DMS 273 (cell line): ENCODE results near the gene RIN3.

Experiments
- DNase-seq: peaks from one replicate; lab custom pipeline; 2025; ENCODE audit not compliant: unreplicated experiment; lab: John Stamatoyannopoulos, UW

RIN3 gene

DNA sequence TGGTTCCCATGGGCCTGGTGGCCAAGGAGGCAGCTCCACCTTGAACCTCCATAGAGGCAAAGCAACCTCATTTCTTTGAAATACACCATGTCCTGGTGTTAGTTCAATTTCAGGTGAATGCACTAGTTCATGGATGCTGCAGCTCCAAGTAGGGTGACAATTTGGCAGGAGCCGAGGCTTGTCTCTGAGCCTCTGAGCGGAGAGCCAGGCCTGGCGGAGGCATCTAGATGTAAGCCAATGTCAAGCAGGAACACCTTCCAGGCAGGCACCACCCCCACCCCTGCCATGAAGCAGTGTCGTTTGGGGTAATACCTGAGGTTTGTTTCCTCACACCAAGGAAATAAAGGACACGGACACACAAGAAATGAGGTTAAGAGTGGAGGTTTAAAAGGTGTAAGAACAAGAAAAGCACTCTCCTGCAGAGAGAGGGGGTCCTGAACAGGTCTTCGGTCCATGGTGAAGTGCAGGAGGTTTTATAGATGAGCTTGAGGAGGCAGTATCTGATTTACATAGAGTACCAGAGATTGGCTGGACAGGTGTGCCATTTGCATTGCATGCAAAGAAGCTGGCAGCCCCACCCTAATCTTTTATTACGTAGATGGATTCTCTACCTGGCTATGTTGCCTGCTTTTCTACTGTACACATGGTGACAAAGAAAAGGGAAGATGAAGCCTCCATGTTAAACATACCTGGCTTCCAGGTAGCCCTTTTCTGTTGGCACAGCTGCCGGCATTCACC lies 60.3 kb downstream of the RIN3 start:
- no peak for DNase-seq

DNA sequence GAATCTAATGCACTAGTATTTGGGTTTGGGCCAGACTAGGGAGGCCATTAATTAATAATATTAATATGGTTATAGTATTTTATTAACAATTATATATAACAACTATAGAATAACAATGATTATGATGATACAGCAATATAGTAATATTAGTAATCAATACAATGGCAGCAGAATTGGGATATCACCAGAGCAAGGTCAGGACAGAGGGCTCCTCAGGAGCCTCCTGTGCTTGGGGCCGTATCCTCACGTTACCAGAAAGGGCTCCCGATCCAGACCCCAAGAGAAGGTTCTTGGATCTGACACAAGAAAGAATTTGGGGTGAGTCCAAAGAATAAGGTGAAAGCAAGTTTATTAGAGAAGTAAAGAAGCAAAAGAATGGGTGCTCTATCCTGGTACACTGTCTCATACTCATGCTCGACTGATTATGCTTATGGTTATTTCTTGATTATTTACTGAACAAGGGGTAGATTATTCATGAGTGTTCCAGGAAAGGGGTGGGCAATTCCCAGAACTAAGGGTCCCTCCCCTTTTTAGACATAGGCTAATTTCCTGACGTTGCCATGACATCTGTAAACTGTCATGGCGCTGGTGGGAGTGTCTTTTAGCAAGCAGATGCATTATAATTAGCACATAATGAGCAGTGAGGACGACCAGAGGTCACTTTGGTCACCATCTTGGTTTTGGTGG lies 61.6 kb downstream of the RIN3 start:
- DNase-seq = no peak

GRCh38 chr14:92575748-92576303 lies 62.2 kb downstream of the RIN3 start:
- no peak for DNase-seq

DNA sequence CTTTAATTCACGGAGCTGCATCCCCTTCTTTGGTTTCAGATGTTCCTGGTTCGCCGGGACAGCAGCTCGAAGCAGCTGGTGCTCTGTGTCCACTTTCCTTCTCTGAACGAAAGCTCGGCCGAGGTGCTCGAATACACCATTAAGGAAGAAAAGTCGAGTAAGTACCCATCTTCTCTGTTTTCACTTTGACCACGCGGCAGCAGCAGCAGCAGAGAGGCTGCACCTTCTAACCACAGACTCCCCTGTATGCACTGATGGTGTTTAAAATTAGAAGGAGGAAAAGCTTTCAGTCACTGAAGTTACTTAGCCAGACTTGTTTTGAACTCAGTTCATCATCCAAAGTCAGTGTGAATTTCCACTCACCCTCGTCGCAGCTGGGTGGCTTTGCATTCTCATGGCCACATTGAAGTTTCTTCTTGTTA lies 63.8 kb downstream of the RIN3 start:
- DNase-seq = no peak

DNA sequence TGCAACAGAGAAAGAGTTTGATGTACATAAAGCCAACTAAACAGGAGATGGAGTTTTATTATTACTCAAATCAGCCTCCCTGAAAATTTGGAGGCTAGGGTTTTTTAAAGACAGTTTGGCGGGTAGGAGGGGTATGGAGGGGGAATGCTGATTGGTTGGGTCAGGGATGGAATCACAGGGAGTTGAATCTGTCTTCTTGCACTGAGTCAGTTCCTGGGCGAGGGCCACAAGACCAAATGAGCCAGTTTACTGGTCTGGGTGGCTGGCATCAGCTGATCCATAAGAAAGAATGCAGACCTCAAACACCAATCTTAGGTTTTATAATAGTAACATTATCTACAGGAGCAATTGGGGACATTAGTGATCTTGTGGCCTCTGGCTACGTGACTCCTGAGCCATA lies 64.9 kb downstream of the RIN3 start:
- no peak for DNase-seq

DNA sequence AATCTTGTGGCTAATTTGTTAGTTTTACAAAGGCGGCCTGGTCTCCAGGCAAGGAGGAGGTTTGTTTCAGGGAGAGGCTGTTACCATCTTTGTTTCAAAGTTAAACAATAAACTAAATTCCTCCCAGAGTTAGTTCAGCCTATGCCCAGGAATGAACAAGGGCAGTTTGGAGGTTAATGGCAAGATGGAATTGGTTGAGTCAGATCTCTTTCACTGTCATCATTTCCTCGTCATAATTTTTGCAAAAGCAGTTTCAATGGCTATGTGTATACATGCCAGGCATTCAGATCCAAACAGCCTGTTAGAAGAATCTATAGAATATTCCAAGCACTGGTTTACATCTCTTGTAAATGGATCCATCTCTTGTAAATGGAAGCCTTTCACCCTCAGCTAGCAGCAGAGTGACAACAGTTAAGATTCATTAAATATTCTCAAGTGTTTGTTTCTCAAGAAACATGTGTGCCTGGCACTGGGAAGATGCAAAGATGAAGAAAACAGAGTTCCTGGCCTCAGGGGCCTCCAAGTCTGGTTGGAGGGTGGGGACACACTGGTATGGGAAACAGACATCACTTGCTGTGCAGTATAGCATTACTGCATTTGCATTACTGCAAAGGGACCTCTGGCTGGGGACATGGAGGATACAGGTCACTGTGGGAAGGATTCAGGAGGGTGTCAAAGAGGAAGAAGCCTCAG lies 65.8 kb downstream of the RIN3 start:
- no peak for DNase-seq

GRCh38 chr14:92581206-92581605 lies 67.6 kb downstream of the RIN3 start:
- DNase-seq = no peak

GRCh38 chr14:92581966-92582566 lies 68.5 kb downstream of the RIN3 start:
- no peak for DNase-seq

GRCh38 chr14:92582706-92583452 lies 69.3 kb downstream of the RIN3 start:
- no peak for DNase-seq

GRCh38 chr14:92584220-92584619 lies 70.6 kb downstream of the RIN3 start:
- DNase-seq = no peak

GRCh38 chr14:92584816-92585215 lies 71.2 kb downstream of the RIN3 start:
- no peak for DNase-seq

GRCh38 chr14:92585981-92586937 lies 72.7 kb downstream of the RIN3 start:
- no peak for DNase-seq

DNA sequence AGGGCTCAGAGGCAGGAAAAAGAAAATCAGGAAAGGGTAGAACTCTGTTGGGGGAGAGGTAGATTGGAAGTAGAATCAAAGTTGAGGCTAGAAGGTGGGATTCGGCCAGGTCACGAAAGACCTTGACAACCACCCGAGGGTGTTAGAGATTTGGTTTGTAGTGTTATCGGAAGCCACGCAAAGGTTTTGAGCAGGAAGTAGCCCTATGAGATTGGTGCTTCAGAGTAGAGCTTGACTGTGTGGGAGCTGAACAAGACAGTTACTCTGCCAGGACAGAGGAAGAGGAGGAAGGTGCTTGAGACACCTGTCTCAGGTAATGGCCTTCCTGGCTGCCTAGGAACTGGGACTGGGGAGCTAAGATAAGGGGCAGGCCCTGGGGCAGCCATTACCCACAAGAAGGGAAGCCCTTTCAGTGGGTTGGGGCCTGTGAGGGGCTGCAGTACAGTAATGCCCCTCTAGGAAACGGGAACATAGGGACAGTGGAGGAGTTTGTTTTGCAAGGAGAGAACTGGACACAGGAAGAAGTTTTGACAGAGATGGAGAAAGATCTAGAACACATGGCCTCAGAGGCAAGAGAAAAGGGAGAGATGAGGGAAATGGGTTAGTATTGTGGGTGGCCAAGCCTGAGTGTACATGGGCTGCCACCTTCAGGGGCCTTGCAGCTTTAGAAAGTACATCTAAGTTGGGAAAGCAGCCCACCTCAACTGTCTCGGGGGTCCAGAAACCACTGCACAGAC lies 73.5 kb downstream of the RIN3 start:
- no peak for DNase-seq

GRCh38 chr14:92587700-92588085 lies 74.1 kb downstream of the RIN3 start:
- DNase-seq = no peak

DNA sequence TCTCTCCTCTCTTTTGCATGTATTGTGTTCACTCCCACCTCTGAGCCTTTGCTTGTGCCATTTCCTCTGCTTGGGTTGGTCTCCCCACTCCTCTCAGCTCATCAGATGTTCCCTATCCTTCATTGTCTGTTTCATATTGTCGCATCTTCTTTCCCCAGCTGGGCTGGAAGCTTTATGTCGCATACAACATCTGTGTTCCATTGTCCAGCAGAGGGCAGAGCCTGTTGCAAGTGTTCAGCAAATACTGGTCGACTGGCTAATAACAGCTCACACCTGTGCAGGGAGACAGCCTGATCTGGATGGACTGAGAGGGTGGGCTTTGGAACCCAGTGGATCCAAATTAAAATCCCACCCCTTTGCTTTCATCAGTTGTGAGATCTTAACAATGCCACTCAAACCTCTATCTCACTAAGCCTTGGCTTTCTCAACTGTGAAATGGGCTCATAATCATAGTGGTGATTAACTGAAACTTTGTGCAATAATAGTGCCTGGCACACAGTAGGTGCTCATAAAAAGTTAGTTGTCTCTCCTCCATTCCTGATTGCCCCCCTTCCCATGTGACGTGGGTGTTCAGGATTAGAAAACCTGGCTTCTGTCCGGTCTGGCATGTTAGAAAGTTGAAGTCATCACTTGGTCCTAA lies 75.8 kb downstream of the RIN3 start:
- peak; percentile 30 for DNase-seq

DNA sequence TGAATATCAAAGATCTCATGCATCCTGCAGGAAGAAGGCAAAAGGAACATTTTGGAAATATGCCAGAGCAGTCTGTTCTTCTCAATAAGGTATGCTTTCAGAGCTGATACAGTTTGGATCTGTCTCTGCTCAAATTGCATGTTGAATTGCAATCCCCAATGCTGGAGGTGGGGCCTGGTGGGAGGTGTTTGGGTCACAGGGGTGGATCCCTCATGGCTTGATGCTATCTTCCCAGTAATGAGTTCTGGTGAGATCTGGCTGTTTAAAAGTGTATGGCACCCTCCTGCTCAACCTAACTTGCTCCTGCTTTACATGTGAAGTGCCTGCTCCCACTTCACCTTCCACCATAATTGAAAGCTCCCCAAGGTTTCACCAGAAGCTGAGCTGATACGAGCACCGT lies 76.6 kb downstream of the RIN3 start:
- DNase-seq = peak; percentile 20

DNA sequence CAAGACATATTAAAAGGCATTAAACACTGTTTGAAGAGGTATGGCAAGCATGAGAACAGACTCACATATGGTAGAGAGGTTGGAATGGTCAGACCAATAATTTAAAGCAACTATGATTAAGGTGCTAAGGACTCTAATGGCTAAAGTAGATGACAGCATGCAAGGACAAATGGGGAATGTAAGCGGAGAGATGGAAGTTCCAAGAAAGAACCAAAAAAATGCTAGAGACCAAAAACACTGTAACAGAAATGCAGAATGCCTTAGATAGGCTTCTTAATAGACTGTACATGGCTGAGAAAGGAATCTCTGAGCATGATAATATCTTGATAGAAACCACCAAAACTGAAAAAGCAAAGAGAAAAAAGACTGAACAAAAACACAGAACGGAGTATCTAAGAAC lies 77.4 kb downstream of the RIN3 start:
- no peak for DNase-seq

GRCh38 chr14:92591346-92591745 lies 77.8 kb downstream of the RIN3 start:
- no peak for DNase-seq
